Stimulated activated CD4-positive, alpha-beta T cell treated with anti-CD3 and anti-CD28 coated beads, Interleukin-12 subunit alpha, Interleukin-12 subunit beta, amount 100 ng/mL, for 24 hours (primary cell): ENCODE data around the gene PRAF2.

ENCODE experiments used
- DNase-seq, 2 experiments: peaks; one replicate each; pipeline ENCODE4 v3.0.0-alpha.2; 2020; ENCODE audit warnings: low read depth in 2 of 2

The PRAF2 gene

GRCh38 chrX:49072712-49073095 lies 1.1 kb downstream of the PRAF2 start:
- no peak for DNase-seq

GRCh38 chrX:49071877-49072711 lies 1.7 kb downstream of the PRAF2 start:
- no peak for DNase-seq

GRCh38 chrX:49070988-49071387 lies 2.8 kb downstream of the PRAF2 start:
- no peak for DNase-seq

GRCh38 chrX:49069038-49069437 lies 4.8 kb downstream of the PRAF2 start:
- no peak for DNase-seq

GRCh38 chrX:49067285-49068120 lies 6.3 kb downstream of the PRAF2 start:
- no peak for DNase-seq

- DNase-seq, result no peak
Observed at GRCh38 chrX:49066690-49067089, 7.1 kb downstream of the PRAF2 start.

- DNase-seq, result no peak
Observed at GRCh38 chrX:49066278-49066677, 7.5 kb downstream of the PRAF2 start.

GRCh38 chrX:49064735-49065134 lies 9.1 kb downstream of the PRAF2 start:
- DNase-seq, result no peak

GRCh38 chrX:49064303-49064702 lies 9.5 kb downstream of the PRAF2 start:
- no peak for DNase-seq

- no peak for DNase-seq
Observed at GRCh38 chrX:49063715-49064114, 10.1 kb downstream of the PRAF2 start.

GRCh38 chrX:49061916-49062315 lies 11.9 kb downstream of the PRAF2 start:
- DNase-seq, result no peak

- DNase-seq, result no peak
Observed at GRCh38 chrX:49061490-49061889, 12.3 kb downstream of the PRAF2 start.

GRCh38 chrX:49060914-49061313 lies 12.9 kb downstream of the PRAF2 start:
- no peak for DNase-seq

- no peak for DNase-seq
Observed at GRCh38 chrX:49059681-49060085, 14.1 kb downstream of the PRAF2 start.

GRCh38 chrX:49059201-49059600 lies 14.6 kb downstream of the PRAF2 start:
- DNase-seq, result no peak

- DNase-seq, result no peak
Observed at GRCh38 chrX:49058794-49059193, 15.0 kb downstream of the PRAF2 start, which contains the start of gene CCDC120. TSS of gene CCDC120 (plus strand) at chrX:49058999. CDS start at chrX:49062042, 3,043 bp downstream.

- DNase-seq, result no peak
Observed at GRCh38 chrX:49054073-49054762, 19.6 kb downstream of the PRAF2 start.

GRCh38 chrX:49053223-49054072 lies 20.4 kb downstream of the PRAF2 start:
- peak; percentile 36 to 48 for DNase-seq

GRCh38 chrX:49043987-49044281 lies 29.9 kb downstream of the PRAF2 start:
- DNase-seq, result no peak

- DNase-seq, result peak; percentile 85 to 93
Observed at GRCh38 chrX:49043220-49043986, 30.4 kb downstream of the PRAF2 start, which contains the start of gene TFE3. TSS of gene TFE3 (minus strand) at chrX:49043357. CDS start at chrX:49043226, 131 bp downstream.
